IPS-11a (cell line): ENCODE results near the gene WFDC2.
"Not testable (repeated sequence)": the region's sequence is repeated elsewhere in the genome, so short reads cannot be mapped to it uniquely, and the experiment has no call there.

ENCODE experiments used
- H3K4me3 ChIP-seq: one replicate; pipeline ENCODE4 v1.5.1; 2013; ENCODE audit warnings: low read depth, low read length, control low read depth

WFDC2 gene

DNA sequence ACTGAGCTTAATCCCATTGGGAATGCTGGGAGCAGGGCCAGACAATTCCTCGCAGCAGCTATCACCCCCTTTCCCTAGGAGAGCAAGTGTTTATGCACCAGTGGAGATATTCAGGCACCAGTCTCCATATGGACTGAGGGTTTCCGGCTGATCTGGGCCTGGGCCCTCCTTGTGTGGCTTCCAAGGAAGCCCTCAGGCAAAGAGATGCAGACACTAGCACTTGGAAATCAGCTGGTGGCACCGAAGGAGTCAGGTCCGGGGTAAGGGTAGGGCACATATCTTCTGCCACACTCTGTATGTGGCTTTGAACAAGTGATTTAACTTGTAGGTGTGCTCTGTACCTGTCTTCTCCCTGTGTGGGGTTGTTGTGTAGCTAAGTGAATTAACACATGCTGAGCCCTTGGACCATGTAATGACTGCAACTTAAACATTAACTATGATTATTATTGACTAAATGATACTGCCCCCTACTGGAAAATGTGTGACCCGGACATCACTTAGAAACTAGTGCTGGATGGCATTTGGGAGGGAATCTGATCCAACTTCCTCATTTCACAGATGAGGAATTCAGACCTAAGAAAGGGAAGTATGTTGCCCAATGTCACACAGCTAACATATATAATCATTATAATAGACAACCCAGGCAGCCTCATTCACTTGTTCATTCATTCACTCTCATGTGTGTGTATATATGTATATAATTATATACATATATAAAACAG, 19.3 kb upstream of the WFDC2 start:
- no peak overlapping the region for H3K4me3 ChIP-seq

DNA sequence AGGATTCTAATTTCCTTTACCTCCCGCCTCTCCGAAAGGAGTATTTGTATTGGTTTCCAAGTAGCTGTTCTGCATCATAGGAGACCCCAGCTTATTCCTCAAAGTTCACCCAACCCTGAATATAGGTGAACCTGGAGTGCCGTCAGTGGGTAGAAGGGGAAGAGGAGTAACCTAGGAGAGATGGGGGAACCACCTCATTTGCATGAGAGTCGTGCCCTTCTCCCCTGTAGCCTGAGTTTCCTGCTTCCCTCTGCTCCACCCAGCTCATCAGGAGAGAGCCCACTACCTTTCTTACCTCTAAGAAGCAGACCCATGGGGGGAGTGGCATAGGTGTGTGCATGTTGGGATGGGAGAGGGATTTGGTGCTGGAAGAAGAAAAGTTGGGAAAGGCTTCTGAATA, 17.3 kb upstream of the WFDC2 start:
- H3K4me3 ChIP-seq: no peak overlapping the region

DNA sequence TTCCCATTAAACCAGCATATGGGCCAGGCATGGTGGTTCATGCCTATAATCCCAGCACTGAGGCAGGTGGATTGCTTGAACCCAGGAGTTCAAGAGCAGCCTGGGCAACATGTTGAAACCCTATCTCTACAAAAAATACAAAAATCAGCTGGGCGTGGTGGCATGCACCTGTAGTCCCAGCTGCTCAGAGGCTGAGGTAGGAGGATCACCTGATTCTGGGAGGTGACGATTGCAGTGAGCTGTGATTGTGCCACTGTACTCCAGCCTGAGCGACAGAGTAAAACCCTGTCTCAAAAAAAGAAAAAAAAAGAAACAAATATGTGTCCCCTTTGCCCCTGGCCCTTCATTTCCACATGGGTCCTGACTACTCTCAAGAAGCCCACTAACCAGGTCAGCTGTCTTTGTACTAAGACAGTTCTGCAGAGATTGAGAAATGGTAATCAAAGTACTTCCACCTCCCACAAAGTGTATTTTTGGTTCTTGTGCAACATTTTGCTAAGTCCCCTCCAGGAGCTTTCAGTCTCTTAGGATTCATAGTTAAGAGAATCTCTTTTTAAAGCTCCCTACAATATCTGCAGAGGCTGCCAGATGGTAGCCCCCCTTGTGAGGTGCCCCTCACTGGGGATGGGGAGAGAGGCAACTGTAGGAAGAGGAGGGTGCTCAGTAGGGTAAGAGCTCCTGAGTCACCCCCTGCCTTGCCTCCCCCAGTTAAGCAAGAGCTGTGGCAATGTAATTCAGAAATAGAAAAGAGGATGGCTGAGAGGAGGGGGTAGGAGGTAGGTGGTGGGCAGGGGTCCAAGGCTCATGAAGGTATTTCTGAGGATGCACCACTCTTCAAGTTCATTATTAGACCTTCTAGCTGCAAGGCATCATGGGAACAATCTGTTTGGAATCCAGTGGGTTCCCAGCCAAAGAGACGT, 16.5 kb upstream of the WFDC2 start:
- no peak overlapping the region for H3K4me3 ChIP-seq

DNA sequence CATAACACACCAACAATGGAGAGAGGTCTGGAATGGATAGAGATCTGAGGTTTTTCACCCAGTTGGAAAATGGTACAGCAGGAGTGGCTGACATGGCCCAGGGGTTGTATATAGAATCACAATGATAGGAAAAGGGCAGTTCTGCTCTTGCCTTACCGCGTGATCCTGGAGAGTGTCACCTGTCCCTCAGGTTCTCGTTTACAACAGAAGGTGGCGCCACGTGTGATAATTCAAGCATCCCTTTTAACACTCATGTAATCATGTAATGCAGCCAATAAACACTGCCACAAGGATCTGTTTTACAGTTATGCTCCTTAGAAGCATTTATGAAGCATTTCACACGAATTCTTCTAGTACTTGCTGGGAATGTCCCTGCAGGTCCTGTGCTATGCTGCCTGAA, 12.9 kb upstream of the WFDC2 start:
- H3K4me3 ChIP-seq: no peak overlapping the region

DNA sequence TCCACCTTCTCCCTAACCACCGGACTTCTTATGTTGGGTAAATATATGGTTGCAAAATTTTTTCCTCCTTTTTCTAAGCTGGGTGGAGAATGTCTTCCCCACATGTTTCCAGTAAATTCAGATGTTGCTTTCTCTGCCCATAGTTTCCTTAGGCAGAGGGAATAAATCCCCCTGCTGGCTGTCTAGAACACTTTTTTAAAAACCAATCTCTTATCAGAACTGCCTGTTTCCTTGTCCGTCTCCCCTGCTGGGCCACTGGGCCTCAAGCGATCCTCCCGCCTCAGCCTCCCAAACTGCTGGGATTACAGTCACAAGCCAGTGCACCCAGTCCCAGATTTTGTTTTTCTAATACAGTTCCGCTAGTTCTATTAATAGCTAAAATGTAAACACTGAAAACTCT, 9.9 kb upstream of the WFDC2 start:
- H3K4me3 ChIP-seq: no peak overlapping the region

DNA sequence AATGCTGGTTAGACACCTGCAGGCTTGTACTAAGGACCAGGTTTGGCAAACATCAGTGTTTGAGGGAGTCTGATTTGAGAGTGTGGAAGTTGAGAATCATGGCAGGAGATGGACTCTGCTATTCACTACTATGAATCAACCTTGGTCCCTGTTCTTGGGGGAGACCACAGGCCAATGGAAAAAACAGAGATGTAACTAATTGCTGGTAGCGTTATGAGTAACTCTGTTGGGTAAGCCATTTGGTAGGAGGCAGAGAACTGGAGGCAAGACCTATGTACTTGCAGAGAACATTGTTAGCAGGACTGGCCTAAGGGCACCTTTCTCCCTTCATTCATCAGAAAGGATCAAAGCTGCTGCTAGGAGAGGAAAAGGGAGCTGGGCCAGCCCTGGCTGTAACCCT, 8.3 kb upstream of the WFDC2 start:
- no peak overlapping the region for H3K4me3 ChIP-seq

DNA sequence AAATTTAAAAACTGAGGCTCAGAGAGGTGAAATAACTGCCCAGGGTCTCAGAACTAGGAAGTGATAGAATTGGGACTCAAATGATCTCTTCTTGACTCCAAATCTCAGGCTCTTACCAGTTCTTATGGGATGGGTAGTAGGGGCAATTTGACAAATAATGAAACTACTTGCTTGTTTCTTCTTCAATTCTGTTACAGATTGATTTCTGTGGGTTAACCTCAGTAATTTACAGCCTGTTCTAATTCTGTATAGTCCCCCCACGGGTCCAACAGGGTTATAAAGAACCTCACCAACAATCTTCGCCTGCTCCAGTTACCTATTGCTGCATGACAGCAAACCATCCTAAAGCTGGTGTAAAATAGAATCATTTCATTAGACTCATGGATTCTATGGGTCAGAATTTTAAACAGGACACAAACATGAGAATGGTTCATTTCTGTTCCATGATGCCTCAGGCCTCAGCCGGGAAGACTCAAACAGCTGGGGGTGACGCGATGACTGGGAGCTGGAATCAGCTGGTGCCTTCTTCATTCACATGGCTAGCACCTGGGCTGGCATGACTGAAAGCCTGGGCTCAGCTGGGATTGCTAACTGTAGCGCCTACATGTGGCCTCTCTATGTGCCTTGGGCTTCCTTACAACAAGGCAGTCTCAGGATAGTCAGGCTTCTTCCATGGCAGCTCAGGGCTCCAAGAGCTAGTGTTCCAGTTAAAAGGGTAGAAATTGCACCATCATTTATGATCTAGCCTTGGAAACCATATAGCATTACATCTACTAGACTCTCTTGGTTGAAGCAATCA, 6.6 kb upstream of the WFDC2 start:
- H3K4me3 ChIP-seq: no peak overlapping the region

DNA sequence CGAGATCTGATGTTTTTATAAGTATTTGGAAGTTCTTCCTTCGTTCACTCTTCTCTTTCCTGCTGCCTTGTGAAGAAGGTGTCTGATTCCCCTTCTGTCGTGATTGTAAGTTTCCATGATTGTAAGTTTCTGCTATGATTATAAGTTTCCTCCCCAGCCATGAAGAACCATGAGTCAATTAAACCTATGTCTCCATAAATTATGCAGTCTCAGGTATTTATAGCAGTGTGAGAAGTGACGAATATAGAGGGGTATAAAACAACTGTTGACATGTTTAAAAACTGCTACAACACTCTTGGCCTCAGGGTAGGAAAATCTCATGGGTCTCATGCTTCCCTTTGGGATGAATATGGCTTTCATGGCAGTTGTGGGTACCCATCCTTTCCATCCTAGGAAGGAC, 5.8 kb upstream of the WFDC2 start:
- no peak overlapping the region for H3K4me3 ChIP-seq

DNA sequence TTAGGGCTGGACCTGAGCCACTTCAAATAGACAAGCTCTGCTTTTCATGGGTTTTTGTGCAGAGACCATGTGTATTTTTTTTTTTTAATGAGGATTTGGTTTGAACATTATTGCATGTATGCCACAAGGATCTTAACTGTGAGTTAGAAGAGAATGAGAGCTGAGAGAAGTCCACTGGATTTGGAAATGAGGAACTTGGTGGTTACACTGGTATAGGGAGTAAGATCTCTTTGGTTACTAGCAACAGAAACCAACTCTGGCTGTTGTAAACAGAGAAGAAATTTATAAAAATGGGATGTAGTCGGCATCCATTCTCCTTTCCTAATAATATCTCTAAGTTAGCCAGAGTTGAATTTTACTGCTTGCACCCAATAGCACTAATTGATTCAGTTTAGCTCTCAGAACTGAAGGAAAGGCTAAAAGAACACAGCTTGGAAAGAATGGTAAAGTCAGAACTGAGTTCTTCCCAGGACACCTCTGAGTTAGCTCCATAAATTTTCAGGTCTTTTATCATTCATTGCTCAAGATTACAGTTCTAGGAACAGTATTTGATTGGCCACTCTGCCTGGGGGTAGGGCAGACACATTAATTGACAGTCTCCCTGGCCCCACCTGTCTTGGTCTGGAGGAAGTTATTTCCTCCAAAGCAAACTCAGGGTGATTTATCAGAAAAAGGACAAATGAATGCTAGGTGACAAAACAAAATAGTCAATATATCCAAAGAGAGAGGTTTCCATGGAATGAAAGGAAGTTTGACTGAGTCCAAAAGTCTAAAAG, 3.9 kb upstream of the WFDC2 start:
- no peak overlapping the region for H3K4me3 ChIP-seq

DNA sequence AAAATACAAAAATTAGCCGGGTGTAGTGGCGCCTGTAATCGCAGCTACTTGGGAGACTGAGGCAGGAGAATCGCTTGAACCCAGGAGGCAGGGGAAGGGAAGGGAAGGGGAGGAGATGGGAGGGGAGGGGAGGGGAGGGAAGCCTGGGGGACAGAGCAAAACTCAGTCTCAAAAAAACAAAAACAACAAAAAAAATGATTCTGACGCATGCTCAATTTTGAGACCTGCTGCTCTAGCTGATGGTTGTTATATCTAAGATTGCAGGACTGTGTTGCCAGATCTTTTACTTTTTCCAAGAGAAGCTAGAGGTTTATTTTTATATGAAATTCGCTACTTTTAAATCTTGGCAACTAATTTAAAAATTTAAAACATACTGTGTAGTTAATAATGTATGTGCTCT, 2.4 kb upstream of the WFDC2 start:
- no peak overlapping the region for H3K4me3 ChIP-seq

DNA sequence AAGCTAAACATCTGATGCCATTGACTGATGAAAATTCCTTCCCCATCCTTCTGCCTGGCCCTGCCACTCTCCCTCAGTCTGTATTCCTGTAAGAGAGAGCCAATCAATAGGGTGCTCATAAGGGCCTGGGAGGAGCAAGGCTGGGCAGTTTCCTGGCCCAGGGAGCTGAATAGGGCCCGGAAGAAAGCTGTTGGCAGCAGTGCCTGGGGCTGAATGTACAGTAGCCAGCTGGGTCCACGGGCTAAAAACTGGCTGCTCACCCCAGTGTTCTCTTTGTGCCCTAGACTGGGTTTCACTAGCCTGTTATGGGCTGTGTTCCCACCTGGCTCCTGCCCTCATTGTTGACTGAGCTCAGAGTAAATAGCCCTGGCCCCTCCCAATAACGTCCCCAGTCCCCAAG, 1.7 kb upstream of the WFDC2 start:
- H3K4me3 ChIP-seq: no peak overlapping the region

DNA sequence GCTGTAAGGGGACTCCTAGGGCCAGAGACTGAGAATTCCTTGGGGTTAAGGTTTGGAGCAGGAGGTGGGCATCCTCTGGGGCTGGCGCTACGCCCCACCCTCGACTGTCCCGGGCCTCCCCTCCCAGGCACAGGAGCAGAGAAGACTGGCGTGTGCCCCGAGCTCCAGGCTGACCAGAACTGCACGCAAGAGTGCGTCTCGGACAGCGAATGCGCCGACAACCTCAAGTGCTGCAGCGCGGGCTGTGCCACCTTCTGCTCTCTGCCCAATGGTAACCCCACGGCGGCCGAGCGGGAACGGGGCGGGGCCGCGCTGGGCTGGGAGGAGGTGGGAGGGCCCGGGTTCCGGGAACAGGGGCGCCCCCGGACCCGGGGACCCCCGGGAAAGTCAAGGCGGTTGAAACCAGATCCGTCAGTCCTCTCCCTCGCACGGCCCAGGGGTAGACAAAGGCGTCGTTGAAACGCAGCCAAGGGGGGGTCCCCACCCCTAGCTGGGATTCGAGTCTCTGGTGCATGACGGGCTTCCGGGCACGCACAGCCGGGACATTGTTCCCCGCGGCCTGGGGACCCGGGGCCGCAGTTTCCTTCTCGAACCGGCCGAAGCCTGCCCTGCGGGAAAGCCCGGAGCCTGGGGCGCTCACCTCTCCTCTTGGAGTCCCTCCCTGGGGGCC, 844 bp downstream of the WFDC2 start:
- H3K4me3 ChIP-seq: peak overlapping the region; percentile 72

DNA sequence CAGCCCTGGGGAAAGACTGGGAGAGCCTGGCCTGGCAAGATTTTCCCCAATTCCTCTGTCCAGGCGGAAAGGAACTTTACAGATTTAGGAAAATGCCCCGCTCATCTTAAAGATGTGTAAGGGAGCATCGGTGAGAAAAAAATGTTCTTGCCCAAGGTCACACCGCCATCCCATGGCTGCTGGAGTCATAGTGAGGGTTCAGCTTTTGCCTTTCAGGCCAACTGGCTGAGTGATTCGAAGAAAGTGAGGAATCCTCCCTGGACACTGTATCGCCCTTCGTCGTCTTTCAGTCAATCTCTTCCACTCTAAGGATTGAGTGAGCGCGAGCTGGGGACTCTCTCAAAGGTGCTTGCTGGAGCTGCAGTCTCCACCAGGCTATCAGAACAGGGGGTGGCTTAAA, 1.4 kb downstream of the WFDC2 start:
- peak overlapping the region; percentile 72 for H3K4me3 ChIP-seq

DNA sequence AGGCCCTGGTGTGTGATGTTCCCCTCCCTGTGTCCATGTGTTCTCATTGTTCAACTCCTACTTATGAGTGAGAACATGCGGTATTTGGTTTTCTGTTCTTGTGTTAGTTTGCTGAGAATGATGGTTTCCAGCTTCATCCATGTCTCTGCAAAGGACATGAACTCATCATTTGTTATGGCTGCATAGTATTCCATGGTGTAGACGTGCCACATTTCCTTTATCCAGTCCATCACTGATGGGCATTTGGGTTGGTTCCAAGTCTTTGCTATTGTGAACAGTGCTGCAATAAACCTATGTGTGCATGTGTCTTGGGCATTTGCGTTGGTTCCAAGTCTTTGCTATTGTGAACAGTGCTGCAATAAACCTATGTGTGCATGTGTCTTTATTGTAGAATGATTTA, 2.7 kb downstream of the WFDC2 start:
- not testable (repeated sequence) for H3K4me3 ChIP-seq

DNA sequence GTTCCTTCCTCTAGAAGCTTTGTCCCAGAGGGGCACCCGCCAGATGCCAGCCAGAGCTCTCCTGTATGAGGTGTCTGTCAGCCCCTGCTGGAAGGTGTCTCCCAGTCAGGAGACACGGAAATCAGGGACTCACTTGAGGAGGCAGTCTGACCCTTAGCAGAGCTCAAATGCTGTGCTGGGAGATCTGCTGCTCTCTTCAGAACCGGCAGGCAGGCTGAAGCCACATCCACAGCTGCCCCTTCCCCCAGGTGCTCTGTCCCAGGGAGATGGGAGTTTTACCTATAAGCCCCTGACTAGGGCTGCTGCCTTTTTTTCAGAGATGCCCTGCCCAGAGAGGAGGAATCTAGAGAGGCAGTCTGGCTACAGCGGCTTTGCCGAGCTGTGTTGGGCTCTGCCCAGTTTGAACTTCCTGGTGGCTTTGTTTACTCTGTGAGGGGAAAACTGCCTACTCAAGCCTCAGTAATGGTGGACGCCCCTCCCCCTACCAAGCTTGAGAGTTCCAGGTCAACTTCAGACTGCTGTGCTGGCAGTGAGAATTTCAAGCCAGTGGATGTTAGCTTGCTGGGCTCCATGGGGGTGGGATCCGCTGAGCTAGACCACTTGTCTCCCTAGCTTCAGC, 8.1 kb downstream of the WFDC2 start:
- H3K4me3 ChIP-seq: not testable (repeated sequence)

DNA sequence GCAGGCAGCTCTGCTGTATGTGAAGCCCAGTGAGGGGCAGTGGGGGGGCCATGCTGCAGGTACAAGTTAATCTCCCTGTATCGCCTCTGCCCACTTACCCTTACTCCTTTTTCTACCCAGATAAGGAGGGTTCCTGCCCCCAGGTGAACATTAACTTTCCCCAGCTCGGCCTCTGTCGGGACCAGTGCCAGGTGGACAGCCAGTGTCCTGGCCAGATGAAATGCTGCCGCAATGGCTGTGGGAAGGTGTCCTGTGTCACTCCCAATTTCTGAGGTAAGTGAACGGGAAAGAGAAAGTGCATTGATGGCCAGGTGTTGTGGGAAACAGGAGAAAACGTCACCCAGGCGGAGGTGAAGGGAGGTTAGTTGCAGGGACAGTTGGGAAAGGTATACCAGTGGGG, 10.3 kb downstream of the WFDC2 start:
- H3K4me3 ChIP-seq: no peak overlapping the region

DNA sequence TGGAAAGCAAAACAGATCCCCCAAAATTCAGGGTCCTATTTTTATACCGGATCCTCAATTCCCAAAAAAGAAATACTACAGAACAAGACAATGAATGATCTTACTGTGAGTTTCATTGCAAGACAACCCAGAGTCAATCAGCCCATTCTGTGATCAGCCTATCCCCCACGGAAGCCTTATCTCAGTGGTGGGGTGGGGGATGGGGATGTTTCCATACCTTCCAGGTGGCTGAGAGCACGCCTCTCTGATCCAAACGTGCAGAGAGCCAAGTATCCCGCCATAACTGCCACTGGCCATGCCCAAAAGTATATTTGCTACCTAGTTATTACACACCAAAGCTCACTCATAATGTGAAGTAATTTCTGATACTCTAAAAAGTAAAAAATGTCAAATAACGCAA, 15.1 kb downstream of the WFDC2 start:
- H3K4me3 ChIP-seq: no peak overlapping the region

DNA sequence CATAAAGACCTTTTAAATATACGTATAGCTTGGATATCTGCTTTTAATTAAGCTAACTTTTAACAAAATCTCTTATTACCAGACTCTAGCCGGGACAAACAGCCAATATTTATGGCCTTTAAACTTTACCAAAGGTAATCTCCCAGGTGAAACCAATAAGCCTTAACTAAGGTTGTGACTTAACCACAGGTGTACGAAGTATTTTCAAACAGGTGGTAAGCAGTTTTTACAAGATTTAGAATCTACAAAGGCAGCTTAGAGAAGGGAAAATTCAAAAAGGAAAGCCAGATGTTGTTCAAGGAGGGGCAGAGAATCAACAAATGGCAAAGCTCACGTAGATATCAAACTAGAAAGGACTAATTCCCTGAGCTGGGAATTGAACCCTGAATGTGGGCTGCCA, 15.8 kb downstream of the WFDC2 start:
- no peak overlapping the region for H3K4me3 ChIP-seq

DNA sequence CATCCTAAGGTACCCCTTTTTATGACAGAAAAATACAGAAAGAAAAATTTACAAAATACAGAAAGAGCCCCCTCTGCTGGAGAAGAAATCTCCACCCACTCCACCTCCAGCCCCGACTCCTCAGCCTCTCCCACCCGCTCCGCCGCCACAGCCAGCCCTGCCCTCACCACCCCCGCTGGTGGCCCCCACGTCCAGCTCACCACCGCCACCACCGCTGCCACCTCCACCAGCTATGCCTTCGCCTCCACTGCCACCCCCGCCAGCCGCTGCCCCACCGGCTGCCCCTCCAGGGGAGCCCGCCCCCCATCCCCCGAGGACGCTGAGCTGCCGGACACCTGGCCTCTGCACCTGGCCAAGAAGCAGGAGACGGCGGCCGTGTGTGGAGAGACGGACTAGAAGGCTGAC, 17.7 kb downstream of the WFDC2 start:
- peak overlapping the region; percentile 4 for H3K4me3 ChIP-seq

DNA sequence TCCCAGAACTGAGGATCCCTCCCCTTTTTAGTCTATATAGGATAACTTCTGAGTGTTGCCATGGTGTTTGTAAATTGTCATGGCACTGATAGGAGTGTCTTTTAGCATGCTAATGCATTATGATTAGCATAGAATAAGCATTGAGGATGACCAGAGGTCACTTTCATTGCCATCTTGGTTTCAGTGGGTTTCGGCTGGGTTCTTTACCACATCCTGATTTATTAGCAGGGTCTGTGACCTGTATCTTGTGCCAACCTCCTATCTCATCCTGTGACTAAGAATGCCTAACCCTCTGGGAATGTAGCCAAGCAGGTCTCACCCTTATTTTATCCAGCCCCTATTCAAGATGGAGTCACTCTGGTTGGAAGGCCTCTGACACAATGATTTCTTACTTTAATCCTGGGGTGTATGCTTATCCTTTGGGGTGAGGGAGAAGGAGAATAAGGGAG, 19.6 kb downstream of the WFDC2 start:
- H3K4me3 ChIP-seq: no peak overlapping the region
